Measurements from ENCODE around the gene OSBPL8.

OSBPL8 gene

GRCh38 chr12:76555231-76555767 lies 4.3 kb downstream of the OSBPL8 start:
- DNase-seq (ENCODE audit: low read depth), result no peak

- no peak for DNase-seq (ENCODE audit: low read depth)
Measured at GRCh38 chr12:76554405-76555230, 5.0 kb downstream of the OSBPL8 start.

GRCh38 chr12:76552343-76552938 lies 7.1 kb downstream of the OSBPL8 start:
- DNase-seq (ENCODE audit: low read depth), result no peak

- DNase-seq (ENCODE audit: low read depth), result no peak
Measured at GRCh38 chr12:76551482-76551888, 8.1 kb downstream of the OSBPL8 start.

GRCh38 chr12:76549131-76549530 lies 10.4 kb downstream of the OSBPL8 start:
- no peak for DNase-seq (ENCODE audit: low read depth)

GRCh38 chr12:76548222-76548837 lies 11.2 kb downstream of the OSBPL8 start:
- DNase-seq (ENCODE audit: low read depth), result no peak

GRCh38 chr12:76547526-76547925 lies 12.0 kb downstream of the OSBPL8 start:
- DNase-seq (ENCODE audit: low read depth), result no peak

GRCh38 chr12:76546889-76547288 lies 12.7 kb downstream of the OSBPL8 start:
- no peak for DNase-seq (ENCODE audit: low read depth)

- DNase-seq (ENCODE audit: low read depth), result no peak
Measured at GRCh38 chr12:76545486-76545885, 14.1 kb downstream of the OSBPL8 start.

- DNase-seq (ENCODE audit: low read depth), result no peak
Measured at GRCh38 chr12:76544601-76545261, 14.8 kb downstream of the OSBPL8 start.

- DNase-seq (ENCODE audit: low read depth), result no peak
Measured at GRCh38 chr12:76543813-76544347, 15.7 kb downstream of the OSBPL8 start.

GRCh38 chr12:76542908-76543307 lies 16.7 kb downstream of the OSBPL8 start:
- no peak for DNase-seq (ENCODE audit: low read depth)

GRCh38 chr12:76539727-76540126 lies 19.8 kb downstream of the OSBPL8 start:
- DNase-seq (ENCODE audit: low read depth), result no peak

GRCh38 chr12:76537923-76538322 lies 21.6 kb downstream of the OSBPL8 start:
- no peak for DNase-seq (ENCODE audit: low read depth)

GRCh38 chr12:76536546-76536945 lies 23.0 kb downstream of the OSBPL8 start:
- DNase-seq (ENCODE audit: low read depth), result no peak

- DNase-seq (ENCODE audit: low read depth), result no peak
Measured at GRCh38 chr12:76535170-76535569, 24.4 kb downstream of the OSBPL8 start.

GRCh38 chr12:76533331-76533730 lies 26.2 kb downstream of the OSBPL8 start:
- no peak for DNase-seq (ENCODE audit: low read depth)

- DNase-seq (ENCODE audit: low read depth), result no peak
Measured at GRCh38 chr12:76532520-76532919, 27.1 kb downstream of the OSBPL8 start.

- DNase-seq (ENCODE audit: low read depth), result no peak
Measured at GRCh38 chr12:76531056-76531455, 28.5 kb downstream of the OSBPL8 start.

GRCh38 chr12:76530516-76530915 lies 29.1 kb downstream of the OSBPL8 start:
- DNase-seq (ENCODE audit: low read depth), result no peak

- DNase-seq (ENCODE audit: low read depth), result no peak
Measured at GRCh38 chr12:76529226-76529918, 30.2 kb downstream of the OSBPL8 start.

GRCh38 chr12:76523408-76523807 lies 36.2 kb downstream of the OSBPL8 start:
- no peak for DNase-seq (ENCODE audit: low read depth)
